Right atrium auricular region (tissue), 2 donors: ENCODE results near the gene TCF12. TPM values are rescaled to one million over a fixed set of nuclear protein-coding genes. Genes with fewer than 3 reads are reported as not detected.

Experiments
- DNase-seq: peaks from one replicate; pipeline ENCODE4 v3.0.0-alpha.2; 2019; ENCODE audit warnings: low spot score
- H3K27ac ChIP-seq, 2 donors: fragments of 200-600 bp; sonication (generic); 1 replicate in 1 of 2; 2 replicates in 1 of 2; pipeline ENCODE4 v1.5.1; 2016 to 2019
- H3K27me3 ChIP-seq, 2 donors: fragments of 200-600 bp; sonication (generic); one replicate each; pipeline versions ENCODE4 v1.5.1 to v1.6.0; 2017 to 2019
- H3K36me3 ChIP-seq: fragments of 200-600 bp; sonication (generic); one replicate; pipeline ENCODE4 v1.5.1; 2016
- H3K4me1 ChIP-seq, 2 donors: fragments of 200-600 bp; sonication (generic); one replicate each; pipeline versions ENCODE4 v1.5.1 to v1.6.0; 2017 to 2019
- H3K4me3 ChIP-seq, 2 donors: fragments of 200-600 bp; sonication (generic); 1 replicate in 1 of 2; 2 replicates in 1 of 2; pipeline ENCODE4 v1.5.1; 2017 to 2019; ENCODE audit warnings: mild to moderate bottlenecking in 1 of 2, moderate library complexity in 1 of 2
- H3K9me3 ChIP-seq, 2 donors: fragments of 200-600 bp; sonication (generic); one replicate each; pipeline ENCODE4 v1.5.1; 2019
- total RNA-seq, 2 donors: library from RNA; depleted of rRNA; stranded (reverse); fragments of >200 nt; gene quantifications; one replicate each; pipeline ENCODE4 v1.1.0, GENCODE V29; 2016
- TF ChIP-seq, protein P1 (sequence below), 2 donors: fragments of 200-600 bp; sonication (generic); IDR thresholded peaks; one replicate each; pipeline ENCODE4 v1.5.1; 2019; ENCODE audit warnings: antibody characterized with exemption in 2 of 2

Gene TCF12
- total RNA-seq, 2 donors from 2014 or later, result 35.2 to 40.0 TPM

GRCh38 chr15:57253082-57253481 is 334.6 kb downstream of the TCF12 start:
- DNase-seq, result no peak
- no peak overlapping the region for H3K27ac ChIP-seq
- H3K4me1 ChIP-seq, result no peaks in the 10 kb centered on the region
- H3K36me3 ChIP-seq, result no peaks in the 10 kb centered on the region
- H3K9me3 ChIP-seq, result no peaks in the 10 kb centered on the region
- no peak overlapping the region for H3K4me3 ChIP-seq
- TF ChIP-seq, protein P1, sequence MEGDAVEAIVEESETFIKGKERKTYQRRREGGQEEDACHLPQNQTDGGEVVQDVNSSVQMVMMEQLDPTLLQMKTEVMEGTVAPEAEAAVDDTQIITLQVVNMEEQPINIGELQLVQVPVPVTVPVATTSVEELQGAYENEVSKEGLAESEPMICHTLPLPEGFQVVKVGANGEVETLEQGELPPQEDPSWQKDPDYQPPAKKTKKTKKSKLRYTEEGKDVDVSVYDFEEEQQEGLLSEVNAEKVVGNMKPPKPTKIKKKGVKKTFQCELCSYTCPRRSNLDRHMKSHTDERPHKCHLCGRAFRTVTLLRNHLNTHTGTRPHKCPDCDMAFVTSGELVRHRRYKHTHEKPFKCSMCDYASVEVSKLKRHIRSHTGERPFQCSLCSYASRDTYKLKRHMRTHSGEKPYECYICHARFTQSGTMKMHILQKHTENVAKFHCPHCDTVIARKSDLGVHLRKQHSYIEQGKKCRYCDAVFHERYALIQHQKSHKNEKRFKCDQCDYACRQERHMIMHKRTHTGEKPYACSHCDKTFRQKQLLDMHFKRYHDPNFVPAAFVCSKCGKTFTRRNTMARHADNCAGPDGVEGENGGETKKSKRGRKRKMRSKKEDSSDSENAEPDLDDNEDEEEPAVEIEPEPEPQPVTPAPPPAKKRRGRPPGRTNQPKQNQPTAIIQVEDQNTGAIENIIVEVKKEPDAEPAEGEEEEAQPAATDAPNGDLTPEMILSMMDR (IDR thresholded peaks at IDR 0.05), result no peak
- no peaks in the 10 kb centered on the region for H3K27me3 ChIP-seq

- TF ChIP-seq, protein P1 (IDR thresholded peaks at IDR 0.05), result no peak
- Histone ChIP-seq H3K27ac (no peak overlapping the region), H3K4me1 (no peaks in the 10 kb centered on the region), H3K36me3 (no peaks in the 10 kb centered on the region), H3K27me3 (no peaks in the 10 kb centered on the region), H3K9me3 (no peaks in the 10 kb centered on the region), H3K4me3 (no peak overlapping the region)
- no peak for DNase-seq
These were observed 335.1 kb downstream of the TCF12 start for GRCh38 chr15:57253500-57253899.

DNA sequence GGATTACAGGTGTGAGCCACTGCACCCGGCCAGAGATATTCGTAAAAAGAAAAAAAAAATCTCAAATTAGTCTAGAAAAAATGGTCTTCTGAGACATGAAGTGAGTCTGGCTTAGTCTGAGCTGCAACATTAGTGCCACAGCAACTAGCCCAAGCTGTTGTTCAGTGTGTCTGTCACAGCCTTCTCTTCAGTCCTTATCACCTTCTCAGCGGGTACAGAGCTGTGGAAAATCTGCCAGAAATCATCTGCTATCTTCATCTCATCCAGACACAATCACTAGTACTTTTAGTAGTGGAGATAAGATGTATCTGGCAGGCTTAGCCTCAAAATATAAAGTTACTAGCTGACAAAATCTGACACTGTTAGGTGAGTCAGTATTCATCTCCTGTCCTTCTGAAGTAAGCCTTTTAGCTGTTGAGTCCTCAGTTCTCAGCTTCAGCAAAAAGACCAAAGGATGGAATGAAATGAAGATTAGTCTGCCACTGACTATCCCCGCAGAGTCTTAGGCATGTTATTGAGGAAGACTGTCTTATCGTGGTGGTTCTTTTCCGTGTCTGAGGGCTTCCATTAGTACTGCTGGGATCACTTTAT is 337.4 kb downstream of the TCF12 start:
- H3K4me3 ChIP-seq, result no peak overlapping the region
- no peaks in the 10 kb centered on the region for H3K36me3 ChIP-seq
- H3K9me3 ChIP-seq, result no peaks in the 10 kb centered on the region
- no peaks in the 10 kb centered on the region for H3K4me1 ChIP-seq
- H3K27me3 ChIP-seq, result no peaks in the 10 kb centered on the region
- TF ChIP-seq, protein P1 (IDR thresholded peaks at IDR 0.05), result no peak
- DNase-seq, result no peak
- peak overlapping the region in 1 of 2 donors; percentile 11 for H3K27ac ChIP-seq

DNA sequence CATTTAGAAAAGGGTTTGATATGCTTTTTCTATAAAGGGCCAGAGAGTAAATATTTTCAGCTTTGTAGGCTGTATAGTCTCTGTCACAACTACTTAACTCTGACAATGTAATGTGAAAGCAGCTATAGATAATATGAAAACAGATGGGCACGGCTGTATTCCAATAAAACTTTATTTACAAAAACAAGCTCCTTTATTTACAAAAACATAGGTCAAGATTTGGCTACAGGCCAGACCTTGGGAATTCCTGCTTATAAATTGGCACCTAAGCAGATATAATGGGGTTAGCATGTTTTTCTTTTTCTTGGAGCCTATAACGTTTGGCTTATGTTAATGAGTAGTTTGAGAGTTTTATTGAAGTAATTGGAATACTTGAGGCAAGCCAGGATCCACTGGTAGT is 338.5 kb downstream of the TCF12 start:
- Histone ChIP-seq H3K36me3 (no peaks in the 10 kb centered on the region), H3K27me3 (no peaks in the 10 kb centered on the region), H3K4me3 (no peak overlapping the region), H3K9me3 (no peaks in the 10 kb centered on the region), H3K27ac (no peak overlapping the region), H3K4me1 (no peaks in the 10 kb centered on the region)
- no peak for DNase-seq
- TF ChIP-seq, protein P1 (IDR thresholded peaks at IDR 0.05), result no peak

DNA sequence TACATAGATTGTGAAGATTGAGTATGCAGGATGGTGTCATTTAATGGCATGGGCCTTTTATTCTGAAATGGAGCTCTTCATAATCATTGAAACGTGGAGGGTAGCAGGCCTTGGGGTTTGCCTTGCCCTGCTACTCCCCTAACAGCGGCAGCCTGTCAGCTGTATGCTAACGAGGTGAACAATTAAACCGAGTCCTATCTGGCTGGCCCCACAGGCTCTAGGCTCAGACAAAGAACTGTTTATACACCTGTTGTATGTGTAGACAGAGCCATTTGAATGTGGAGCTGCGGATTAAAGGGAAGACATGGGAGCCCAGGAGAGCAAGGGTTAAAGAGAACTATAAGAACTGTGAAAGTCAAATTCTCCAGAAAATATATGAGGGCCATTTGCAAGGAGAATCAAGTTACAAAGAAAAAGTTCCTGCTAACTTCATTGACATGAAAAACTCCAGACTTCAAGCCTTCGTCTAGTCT is 341.2 kb downstream of the TCF12 start:
- H3K9me3 ChIP-seq, result no peaks in the 10 kb centered on the region
- no peak overlapping the region for H3K27ac ChIP-seq
- H3K4me1 ChIP-seq, result no peaks in the 10 kb centered on the region
- no peaks in the 10 kb centered on the region for H3K27me3 ChIP-seq
- no peak overlapping the region for H3K4me3 ChIP-seq
- TF ChIP-seq, protein P1 (IDR thresholded peaks at IDR 0.05), result no peak
- DNase-seq, result no peak
- peaks cover 14% of the 10 kb centered on the region for H3K36me3 ChIP-seq

GRCh38 chr15:57263520-57263919 is 345.1 kb downstream of the TCF12 start:
- H3K9me3 ChIP-seq, result no peaks in the 10 kb centered on the region
- H3K27ac ChIP-seq, result no peak overlapping the region
- no peaks in the 10 kb centered on the region for H3K27me3 ChIP-seq
- peaks cover 14% of the 10 kb centered on the region for H3K36me3 ChIP-seq
- TF ChIP-seq, protein P1 (IDR thresholded peaks at IDR 0.05), result no peak
- no peak overlapping the region for H3K4me3 ChIP-seq
- no peaks in the 10 kb centered on the region for H3K4me1 ChIP-seq
- no peak for DNase-seq
